HG03378 (cell line): Measurements from ENCODE around the gene PSAP.

Experiments used
- ATAC-seq: cut with Tn5 transposase; IDR thresholded peaks from one replicate; pipeline ENCODE4 v1.9.1; 2021; ENCODE audit warnings: mild to moderate bottlenecking, moderate library complexity; ENCODE audit not compliant: unreplicated experiment

PSAP gene

DNA sequence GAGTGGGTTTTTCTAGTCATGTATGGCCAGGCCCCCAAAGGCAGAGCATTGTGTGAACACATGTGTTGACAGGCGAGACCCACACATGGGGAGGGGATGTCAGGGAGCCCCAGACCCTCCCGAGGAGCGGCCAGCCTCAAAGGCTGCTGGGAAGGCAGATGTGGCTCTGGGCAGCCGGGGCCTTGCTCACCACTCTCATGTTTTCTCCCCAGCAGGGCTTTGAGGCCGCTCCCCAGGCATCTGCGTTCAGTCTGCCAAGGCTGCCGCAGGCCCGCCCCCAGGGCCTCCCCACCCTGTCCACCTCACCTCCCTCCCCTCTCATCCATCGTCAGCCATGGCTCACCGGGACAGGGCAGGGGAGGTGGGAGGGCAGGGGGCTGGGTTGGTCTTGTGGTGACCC, 61.2 kb downstream of the PSAP start:
- ATAC-seq, result no peak

DNA sequence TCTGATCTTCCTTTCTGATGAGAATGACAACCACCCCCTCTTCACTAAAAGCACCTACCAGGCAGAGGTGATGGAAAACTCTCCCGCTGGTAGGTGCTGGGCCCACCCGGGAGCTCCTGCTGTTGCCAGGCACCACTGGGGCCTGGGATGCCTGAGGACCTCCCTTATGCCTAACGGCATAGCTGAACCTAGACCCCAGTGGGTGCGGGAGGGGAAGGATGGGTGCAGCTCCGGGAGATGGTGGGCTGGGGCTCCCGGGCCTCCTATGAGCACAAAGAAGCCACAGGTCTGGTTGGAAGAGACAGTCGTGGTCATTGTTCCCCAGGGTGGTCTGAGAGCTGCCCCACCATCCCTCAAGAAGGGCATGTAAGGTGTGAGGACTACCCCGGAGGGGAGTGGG, 62.1 kb downstream of the PSAP start:
- no peak for ATAC-seq

DNA sequence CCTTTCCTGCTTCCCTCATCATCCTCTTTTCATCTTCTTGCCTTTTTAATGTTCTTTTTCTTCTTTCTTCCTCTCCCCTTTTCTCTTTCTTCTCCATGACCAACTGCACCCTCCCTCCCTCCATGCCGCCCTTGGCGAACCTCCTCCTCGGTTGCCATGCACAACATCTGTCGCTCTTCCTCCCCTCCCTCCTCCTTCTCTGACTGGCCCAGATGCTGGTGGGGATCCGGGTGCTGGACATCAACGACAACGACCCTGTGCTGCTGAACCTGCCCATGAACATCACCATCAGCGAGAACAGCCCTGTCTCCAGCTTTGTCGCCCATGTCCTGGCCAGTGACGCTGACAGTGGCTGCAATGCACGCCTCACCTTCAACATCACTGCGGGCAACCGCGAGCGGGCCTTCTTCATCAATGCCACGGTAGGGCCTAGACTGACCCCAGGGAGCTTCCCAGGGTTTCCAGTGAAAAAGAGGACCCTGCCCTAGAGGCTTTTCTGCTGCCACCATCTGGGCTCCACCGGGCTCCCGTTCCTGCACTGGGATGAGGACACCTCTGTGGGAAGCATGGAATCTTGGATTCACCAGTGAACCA, 66.3 kb downstream of the PSAP start:
- ATAC-seq, result no peak

DNA sequence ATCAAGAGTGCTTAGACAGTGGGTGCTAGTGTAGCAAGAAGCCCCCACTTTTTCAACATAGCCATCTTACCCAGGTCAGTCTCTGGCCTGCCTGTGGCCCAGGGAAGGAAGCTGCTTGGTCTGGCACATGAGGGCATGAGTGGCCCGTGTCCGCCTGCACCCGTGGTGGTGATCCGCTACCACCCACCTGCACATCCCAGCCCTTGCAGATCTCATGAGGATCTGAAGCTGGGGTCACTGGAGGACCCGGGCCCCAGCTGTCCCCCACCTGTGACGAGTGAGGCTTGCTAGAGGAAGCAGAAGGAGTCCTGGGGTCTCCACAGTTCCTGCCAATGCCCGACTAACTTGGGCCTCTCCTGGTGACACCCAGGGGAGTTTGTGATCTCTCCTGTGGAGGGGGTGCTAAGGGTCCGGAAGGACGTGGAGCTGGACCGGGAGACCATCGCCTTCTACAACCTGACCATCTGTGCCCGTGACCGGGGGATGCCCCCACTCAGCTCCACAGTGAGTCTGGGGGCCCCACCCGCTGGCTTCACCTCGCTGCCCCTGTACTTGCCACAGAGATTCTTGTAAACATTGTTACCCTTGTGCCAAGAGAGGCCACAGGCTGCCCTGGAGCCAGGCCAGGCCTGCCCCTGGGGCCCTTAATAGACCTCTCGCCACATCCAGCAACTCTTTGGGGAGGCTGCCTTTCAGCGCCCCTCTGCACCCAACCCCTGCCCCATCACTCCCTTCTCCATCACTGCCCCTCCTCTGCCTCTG, 67.0 kb downstream of the PSAP start:
- no peak for ATAC-seq

DNA sequence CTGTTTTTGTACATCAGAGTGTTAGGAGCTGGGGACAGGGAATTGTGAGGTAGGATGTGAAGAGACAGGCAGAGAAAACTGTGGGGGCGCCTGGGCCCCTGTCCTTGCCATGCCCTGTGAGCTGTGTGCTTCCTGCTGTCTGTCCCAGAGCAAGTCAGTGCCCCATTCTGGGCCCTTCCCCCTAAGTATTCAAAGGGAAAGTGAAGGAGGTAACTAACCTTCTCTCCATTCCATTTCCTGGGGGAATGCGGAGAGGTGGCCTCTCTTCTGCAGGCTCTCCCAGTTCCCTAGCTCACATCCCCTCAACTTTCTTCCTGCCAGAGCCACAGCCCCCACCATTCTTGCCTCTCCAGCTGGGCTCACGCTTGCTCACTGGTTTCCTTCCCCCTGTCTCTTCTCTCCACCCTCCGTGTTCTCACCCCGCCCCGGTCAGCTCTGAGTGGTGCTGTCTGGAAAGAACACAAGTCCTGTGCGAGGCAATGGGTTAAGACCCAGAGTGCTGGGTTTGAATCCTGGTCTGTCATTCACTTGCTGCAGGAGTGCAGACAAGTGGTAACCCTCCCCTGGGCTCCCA, 68.0 kb downstream of the PSAP start:
- ATAC-seq, result no peak

DNA sequence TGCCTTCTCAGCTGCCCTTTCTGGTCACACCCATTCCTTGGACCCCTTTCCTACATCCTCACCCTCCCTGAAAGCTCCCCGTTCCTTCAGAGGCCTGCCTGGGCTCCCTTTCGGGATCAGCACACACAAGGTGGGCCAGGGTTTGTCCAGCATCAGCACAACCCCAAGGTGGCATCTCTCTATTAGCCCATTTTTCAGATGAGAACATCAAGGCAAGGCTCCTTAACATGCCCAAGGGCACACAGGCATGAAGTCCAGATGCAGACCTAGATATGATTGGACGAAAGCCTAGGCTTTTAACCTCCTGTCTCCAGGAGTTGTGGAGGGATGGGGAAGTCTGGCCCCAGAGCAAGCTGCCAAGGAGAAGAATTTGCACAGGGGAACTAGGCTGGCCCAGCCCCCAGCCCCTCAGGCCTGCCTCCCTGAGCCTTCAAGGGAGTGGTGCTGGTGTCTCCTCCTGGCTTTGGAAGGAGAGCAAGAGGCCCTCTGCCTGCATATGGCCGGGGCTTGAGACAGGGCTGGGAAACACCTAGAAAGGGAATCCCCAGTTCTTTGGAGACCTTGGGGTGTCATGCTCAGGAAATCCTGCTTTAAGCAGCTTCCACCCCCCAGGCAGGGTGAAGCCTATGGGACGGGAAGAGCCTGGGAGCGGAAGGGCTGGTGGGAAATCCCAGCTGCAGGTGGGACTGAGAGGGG, 68.7 kb downstream of the PSAP start:
- no peak for ATAC-seq

DNA sequence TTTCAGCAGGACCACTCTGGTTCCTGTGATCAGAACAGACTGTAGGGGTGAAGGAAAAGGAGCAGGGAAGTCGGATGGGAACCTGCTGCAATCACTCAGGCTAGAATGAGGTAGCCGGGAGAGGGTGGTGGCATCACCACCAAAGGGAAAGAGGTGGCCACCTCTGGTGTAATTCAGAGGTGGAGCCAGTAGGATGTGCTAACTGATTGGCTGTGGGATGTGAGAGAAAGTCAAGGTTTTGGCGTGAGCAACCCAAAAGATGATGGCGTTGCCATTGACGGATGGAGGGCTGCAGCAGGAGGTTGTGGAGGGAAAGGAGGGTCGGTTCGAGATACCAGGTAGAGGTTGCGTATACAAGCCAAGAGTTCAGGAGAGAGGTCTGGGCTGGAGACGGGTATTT, 70.3 kb downstream of the PSAP start:
- no peak for ATAC-seq

DNA sequence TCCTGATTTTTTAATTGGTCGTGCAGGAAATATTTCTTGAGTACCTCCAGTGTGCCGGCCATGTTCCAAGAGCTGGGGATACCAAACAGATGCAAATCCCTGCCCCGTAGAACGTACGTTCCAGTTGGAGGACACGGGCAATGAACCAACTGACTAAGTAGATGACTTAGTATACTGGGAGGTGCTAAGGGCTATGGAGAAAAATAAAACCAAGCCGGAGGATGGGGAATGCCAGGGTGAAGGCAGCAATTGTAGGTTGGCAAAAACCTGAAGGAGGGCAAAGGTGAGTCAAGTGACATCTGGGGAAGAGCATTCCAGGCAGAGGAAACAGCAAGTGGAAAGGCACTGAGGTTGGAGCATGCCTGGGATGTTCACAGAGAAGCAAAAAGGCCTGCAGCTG, 70.9 kb downstream of the PSAP start:
- ATAC-seq, result no peak

DNA sequence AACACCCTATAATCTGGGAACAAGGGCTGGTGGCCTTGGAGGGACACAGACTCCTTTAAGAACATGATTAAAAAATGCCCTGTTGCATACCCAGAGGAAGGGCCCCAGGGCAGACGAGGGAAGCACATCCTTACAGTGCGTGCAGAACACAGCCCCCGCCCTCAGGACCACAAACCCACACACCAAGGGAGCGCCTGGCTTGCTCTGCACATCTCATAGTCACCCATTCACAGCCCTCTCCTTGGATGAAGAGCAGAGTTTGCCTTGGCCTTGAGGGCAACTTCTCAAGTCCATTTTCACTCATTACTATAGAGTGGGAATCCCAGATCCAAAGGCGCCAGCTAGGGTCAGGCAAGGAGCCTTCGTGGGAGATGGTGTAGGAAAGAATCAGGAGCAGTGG, 71.4 kb downstream of the PSAP start:
- no peak for ATAC-seq

DNA sequence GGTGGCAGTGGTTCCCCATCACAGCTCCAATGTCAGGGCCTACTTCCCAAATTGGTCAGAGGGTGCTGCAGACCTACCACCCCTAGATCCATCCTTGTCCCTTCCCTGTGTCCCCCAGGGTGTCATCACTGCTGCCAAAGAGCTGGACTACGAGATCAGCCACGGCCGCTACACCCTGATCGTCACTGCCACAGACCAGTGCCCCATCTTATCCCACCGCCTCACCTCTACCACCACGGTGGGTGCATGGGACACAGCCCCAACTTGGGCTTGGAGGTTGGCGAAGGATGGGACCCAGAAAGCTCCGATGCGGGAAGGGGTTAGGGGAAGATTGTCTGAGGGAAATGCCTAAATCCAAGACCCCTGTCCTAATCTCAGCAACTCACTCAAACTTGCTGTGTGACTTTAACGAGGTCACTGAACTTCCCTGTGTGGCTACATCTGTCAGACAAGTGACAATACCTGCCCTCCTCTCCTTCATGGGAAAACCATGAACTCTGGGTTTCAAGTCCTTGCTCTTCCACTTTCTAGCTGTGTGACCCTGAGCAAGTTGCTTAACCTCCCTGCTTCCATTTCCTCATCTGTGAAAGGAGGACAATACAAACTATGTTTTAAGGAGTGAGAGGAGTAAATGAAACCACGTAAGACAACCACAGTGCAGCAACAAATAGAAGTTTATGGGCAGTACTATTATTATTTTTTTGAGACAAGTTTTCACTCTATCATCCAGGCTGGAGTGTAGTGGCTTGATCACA, 72.8 kb downstream of the PSAP start:
- ATAC-seq, result no peak

DNA sequence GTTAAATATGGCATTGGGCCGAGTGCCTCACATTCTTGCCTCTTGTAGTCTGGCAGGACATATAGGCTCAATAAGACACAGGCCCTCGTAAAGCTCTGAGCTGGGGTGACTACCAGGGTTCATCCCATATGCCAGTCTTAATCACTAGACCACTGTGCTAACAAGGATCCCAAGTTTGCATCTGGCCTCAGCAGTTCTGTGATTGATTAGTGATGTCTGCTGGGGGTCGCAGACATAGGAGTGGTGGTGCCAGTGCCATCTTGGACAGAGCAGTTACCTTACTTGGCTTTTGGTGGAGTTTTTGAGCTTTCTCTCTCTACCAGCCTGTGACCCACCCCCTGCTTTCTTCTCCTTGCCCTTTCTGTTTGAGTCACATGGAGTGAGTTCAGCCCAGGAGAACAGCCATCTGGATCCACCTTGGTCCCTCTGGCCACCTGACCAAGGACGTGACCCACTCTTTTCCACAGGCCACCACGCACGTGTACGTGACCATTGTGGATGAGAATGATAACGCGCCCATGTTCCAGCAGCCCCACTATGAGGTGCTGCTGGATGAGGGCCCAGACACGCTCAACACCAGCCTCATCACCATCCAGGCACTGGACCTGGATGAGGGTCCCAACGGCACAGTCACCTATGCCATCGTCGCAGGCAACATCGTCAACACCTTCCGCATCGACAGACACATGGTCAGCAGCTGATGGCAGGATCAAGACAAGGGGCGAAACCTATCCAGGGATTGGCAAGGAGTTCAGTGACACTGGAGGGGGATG, 73.7 kb downstream of the PSAP start:
- ATAC-seq, result no peak

DNA sequence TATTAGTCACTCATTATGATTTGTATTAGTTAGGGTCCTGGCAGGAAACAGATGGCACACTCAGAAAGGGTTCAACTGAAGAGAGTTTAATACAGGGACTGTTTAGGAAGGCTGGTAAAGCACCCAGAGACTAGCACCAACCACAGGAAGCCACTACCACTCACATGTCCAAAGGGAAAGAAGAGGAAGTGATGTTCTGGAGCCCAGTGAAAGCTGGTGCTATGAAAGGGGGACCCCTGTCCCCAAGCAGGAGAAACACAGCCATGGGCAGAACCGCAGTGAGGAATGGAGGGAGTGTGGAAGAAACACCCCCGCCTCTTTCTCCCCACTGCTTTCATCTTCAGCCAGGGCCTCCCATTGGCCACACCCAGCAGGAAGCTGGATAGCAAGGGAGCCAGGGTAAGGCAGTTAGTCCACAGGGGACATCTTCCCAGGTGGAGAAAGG, 74.5 kb downstream of the PSAP start:
- no peak for ATAC-seq

DNA sequence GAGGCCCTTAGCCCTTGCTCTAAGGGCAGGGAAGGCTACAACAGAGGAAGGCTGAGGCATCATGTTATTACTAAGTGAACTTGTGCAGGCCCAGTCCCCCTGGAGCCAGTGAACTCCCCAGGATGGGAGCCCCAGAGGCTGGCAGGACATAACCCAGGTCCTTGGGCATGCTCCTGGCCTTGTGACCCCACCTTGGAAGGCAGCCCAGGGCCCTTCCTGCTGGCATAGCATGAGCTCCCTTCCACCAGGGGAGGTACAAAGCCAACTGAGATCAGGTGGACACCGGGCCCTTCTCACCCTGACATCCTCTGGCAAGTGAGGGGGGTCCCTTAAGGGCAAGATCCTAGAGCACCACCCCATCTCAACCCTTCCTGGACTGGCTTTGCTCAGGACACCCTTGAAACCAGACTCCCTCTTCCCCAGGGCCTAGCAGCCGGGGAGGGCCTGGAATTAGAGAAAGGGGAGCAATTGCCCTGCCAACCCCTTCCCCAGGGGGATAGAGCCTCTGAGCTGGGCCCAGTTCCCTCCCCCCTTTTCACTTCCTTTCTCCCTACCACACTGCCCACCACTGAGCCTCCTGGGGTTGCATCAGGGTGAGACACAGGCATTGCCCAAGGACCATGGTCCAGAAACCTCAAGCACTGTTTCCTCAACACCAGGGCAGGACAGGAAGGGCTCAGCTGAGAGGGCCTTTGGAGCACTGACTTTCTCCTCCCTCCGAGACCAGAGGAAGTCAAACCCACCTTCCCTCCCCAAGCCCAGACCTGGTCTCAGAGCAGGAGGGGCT, 75.9 kb downstream of the PSAP start:
- ATAC-seq, result no peak

DNA sequence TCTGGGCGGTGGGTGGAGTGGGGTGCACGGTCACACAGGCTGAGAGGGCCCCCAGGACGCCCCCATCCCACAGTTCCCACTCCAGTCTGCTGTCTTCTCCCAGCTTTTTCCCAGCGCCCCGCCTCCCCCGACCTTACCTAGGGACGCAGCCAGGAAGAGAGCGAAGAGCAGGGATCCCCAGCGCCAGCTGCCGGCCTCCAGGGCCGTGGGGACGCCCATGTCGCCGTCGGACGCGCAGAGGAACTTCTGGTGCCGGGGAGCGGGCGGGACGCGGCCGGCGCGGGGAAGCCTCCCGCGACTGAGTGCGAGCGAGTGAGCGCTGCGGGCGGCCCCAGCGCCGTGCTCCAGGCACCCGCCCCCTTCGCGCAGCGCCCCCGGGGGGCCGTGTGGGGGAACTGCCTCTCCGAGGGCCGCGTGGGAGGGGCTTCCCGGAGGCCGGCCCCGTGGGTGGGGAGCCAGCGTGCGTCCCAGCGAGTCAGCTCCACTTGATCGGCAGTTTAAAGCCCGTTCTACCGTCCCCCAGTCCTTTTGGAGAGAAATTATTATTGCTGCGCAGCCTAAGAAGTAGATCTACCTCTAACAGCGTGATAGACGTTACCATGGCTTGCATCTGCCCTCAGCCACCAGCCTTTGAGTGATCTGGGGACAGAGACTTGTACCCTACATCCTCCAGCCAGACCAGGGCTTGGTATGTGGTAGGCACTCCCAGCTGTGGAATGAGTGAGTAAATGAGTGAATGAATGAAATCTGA, 77.7 kb downstream of the PSAP start, which contains the start of gene VSIR:
Gene VSIR, minus strand, starts transcription at position 300 of the 751 bp plus-strand sequence. Its CDS starts 81 bp downstream, at position 219.
- no peak for ATAC-seq

DNA sequence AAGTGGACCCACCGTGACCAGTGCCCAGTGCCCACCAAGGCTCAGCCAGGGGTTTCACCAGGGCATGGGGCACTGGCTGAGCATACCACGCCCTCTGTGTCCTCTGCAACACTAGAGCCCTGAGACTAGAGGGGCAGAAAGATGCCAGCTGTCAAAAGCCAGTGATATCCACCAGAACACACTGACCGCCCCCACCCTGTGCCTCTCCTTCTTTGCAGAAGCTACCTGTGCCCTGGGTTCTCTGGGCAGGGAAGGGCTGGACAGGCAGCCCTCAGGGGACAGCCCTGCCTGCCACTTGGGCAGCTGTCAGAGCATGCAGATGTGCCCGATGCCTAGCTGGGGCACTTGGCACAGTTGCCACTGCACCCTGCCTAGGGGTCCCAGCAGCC, 78.2 kb downstream of the PSAP start:
- ATAC-seq, result no peak

DNA sequence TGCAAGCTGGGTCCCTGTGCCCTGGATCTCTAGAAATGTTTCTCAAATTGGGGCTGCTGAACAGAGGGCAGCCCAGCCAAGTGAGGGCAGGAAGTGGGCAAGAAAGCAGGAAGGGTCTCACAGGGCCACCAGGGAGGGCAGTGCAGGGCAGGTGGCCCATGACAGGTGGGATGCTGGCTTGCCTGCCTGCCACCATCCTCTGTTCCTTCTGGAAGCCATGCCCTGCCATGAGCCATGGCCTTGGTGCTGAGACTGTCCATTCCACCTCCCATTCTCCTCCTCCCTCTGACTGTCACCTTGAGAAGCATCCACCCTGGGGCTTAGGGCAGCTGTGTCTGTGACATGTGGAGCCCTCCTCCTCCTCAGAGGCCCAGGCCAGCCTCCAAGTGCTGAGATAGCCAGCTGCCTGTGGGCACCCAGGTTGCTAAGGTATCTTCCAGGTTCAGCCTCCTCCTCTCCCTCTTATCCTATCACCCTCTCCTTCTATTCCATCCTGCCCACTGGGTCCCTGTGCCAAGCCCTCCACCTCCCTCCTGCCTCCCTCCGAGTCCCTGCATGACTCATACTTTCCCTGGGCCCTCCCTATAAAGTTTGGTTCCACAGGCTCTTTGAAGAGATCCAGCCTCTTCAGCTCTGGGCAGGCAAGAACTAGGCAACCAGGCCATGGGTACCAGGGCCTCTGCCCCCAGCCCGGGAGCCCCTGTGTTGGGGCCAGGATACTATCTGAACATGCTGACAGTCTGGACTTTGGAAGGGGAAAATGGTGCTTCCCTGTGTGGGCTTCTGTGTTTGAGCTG, 79.0 kb downstream of the PSAP start:
- ATAC-seq, result no peak

DNA sequence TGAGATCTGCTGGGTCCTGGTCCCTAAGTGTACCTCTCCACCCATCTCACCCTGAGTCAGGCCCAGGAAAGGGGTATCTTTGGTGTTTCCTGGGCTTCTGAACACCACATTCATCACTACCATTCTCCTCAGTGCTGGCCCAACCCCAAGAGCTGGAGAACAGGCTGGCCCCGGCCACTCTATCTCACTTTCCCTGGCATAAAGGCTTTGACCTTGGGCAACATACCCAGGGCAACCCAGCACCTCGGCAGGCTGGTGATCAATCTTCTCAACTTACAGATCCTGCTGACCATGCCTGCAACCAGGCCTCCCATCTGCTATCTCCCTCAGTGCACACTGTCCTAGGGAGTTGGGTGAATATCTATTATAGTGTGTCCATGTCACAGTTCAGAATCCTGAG, 79.8 kb downstream of the PSAP start:
- no peak for ATAC-seq

DNA sequence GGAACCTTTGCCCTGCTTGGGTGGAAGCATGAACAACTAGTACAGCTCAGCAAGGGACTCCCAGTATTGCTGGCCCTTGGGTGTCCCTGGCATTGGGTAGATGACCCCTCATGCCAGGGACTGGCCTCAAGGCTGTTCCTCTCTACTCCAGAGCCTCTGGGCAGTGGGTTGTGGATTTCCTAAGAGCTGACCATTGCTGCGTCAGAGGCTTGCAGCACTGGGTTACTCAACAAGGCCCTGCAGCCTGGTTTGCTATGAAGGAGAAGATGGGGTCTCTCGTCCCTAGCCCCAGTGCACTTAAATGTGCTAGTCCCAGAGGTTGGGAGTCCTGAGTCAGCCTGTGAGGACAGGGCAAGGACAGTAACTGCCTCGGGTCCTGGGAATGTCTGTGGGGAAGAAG, 80.3 kb downstream of the PSAP start:
- no peak for ATAC-seq
